Mesenchymal stem cell (in vitro differentiated cells and primary cell): ENCODE results near the gene CHCHD3.

ENCODE experiments used
- DNase-seq: peaks from one replicate; pipeline ENCODE4 v3.0.0-alpha.2; 2013
- H2AFZ ChIP-seq: one replicate; pipeline ENCODE4 v1.6.1; 2013; ENCODE audit warnings: low read depth, mild to moderate bottlenecking, control low read depth, inconsistent platforms, low read length, moderate library complexity
- H2AK5ac ChIP-seq: 2 replicates; pipeline ENCODE4 v1.6.1; 2013; ENCODE audit warnings: low read length, moderate library complexity, mild to moderate bottlenecking, inconsistent platforms; ENCODE audit not compliant: severe bottlenecking
- H2BK120ac ChIP-seq: one replicate; pipeline ENCODE4 v1.6.1; 2013; ENCODE audit warnings: low read depth, mild to moderate bottlenecking, inconsistent platforms, low read length, moderate library complexity
- H2BK12ac ChIP-seq, 2 experiments: one replicate each; pipeline ENCODE4 v1.6.1; 2013; ENCODE audit warnings: inconsistent platforms in 2 of 2, low read length in 2 of 2, mild to moderate bottlenecking in 2 of 2, moderate library complexity in 2 of 2, control low read depth in 1 of 2
- H2BK15ac ChIP-seq: one replicate; pipeline ENCODE4 v1.6.1; 2013; ENCODE audit warnings: mild to moderate bottlenecking, low read depth, inconsistent platforms; ENCODE audit not compliant: poor library complexity, severe bottlenecking
- H2BK5ac ChIP-seq: 2 replicates; pipeline ENCODE4 v1.6.1; 2013; ENCODE audit warnings: low read depth, mild to moderate bottlenecking, low read length, control low read depth, inconsistent platforms; ENCODE audit not compliant: poor library complexity, severe bottlenecking
- H3K14ac ChIP-seq, 2 experiments: one replicate each; pipeline ENCODE4 v1.6.1; 2013; ENCODE audit warnings: inconsistent platforms in 2 of 2, low read length in 2 of 2, control low read depth in 1 of 2, mild to moderate bottlenecking in 1 of 2, moderate library complexity in 1 of 2
- H3K18ac ChIP-seq, 2 experiments: one replicate each; pipeline ENCODE4 v1.6.1; 2013; ENCODE audit warnings: inconsistent platforms in 2 of 2, low read length in 2 of 2, control low read depth in 1 of 2, low read depth in 1 of 2, mild to moderate bottlenecking in 1 of 2
- H3K23ac ChIP-seq, 2 experiments: one replicate each; pipeline ENCODE4 v1.6.1; 2013; ENCODE audit warnings: inconsistent platforms in 2 of 2, low read length in 2 of 2, mild to moderate bottlenecking in 2 of 2, moderate library complexity in 2 of 2, control low read depth in 1 of 2
- H3K27ac ChIP-seq: 2 replicates; pipeline ENCODE4 v1.5.1; 2013; ENCODE audit warnings: mild to moderate bottlenecking, moderate library complexity, low read length, control low read depth, inconsistent platforms; ENCODE audit not compliant: poor library complexity, severe bottlenecking
- H3K27me3 ChIP-seq, 2 experiments: 2 replicates each; pipeline versions ENCODE4 v1.6.1 to v1.7.0; 2013; ENCODE audit warnings: low read length in 2 of 2, mild to moderate bottlenecking in 2 of 2, moderate library complexity in 2 of 2, control low read depth in 1 of 2, inconsistent platforms in 1 of 2; ENCODE audit not compliant: control insufficient read depth in 1 of 2, insufficient read depth in 1 of 2
- H3K36me3 ChIP-seq, 2 experiments: 2 replicates each; pipeline versions ENCODE4 v1.6.1 to v1.7.0; 2013; ENCODE audit warnings: low read length in 2 of 2, control low read depth in 1 of 2, inconsistent platforms in 1 of 2, low read depth in 1 of 2, mild to moderate bottlenecking in 1 of 2; ENCODE audit not compliant: insufficient read depth in 2 of 2, control insufficient read depth in 1 of 2
- H3K4ac ChIP-seq, 2 experiments: one replicate each; pipeline ENCODE4 v1.6.1; 2013; ENCODE audit warnings: inconsistent platforms in 2 of 2, low read length in 2 of 2, mild to moderate bottlenecking in 2 of 2, moderate library complexity in 2 of 2, control low read depth in 1 of 2, low read depth in 1 of 2
- H3K4me1 ChIP-seq: 2 replicates; pipeline ENCODE4 v1.6.1; 2013; ENCODE audit warnings: low read depth, low read length, control low read depth; ENCODE audit not compliant: control insufficient read depth, insufficient read depth
- H3K4me2 ChIP-seq: 2 replicates; pipeline ENCODE4 v1.6.1; 2013; ENCODE audit warnings: low read length, mild to moderate bottlenecking, inconsistent platforms; ENCODE audit not compliant: poor library complexity, severe bottlenecking
- H3K4me3 ChIP-seq, 2 experiments: 2 replicates each; pipeline versions ENCODE4 v1.5.1 to v1.7.0; 2013; ENCODE audit warnings: low read length in 2 of 2, mild to moderate bottlenecking in 2 of 2, control low read depth in 1 of 2, low read depth in 1 of 2; ENCODE audit not compliant: insufficient read depth in 1 of 2
- H3K79me1 ChIP-seq: replicated peaks from 2 replicates; pipeline ENCODE4 v1.6.1; 2013; ENCODE audit warnings: mild to moderate bottlenecking, control low read depth, low read length, inconsistent platforms; ENCODE audit not compliant: poor library complexity, severe bottlenecking
- H3K9ac ChIP-seq: 2 replicates; pipeline ENCODE4 v1.7.0; 2013; ENCODE audit warnings: mild to moderate bottlenecking, low read length, moderate library complexity
- H3K9me3 ChIP-seq: 2 replicates; pipeline ENCODE4 v1.7.0; 2013; ENCODE audit warnings: mild to moderate bottlenecking, low read length; ENCODE audit not compliant: control insufficient read depth
- H4K8ac ChIP-seq: one replicate; pipeline ENCODE4 v1.6.1; 2013; ENCODE audit warnings: inconsistent platforms, mild to moderate bottlenecking, low read length, moderate library complexity
- H4K91ac ChIP-seq: one replicate; pipeline ENCODE4 v1.6.1; 2013; ENCODE audit warnings: mild to moderate bottlenecking, low read length, inconsistent platforms
- WGBS: methylation state at CpG from one replicate; pipeline ENCODE4 v1.1.7; 2013; ENCODE audit warnings: mixed read lengths; 5-methylcytosine and 5-hydroxymethylcytosine counted together

CHCHD3 gene

DNA sequence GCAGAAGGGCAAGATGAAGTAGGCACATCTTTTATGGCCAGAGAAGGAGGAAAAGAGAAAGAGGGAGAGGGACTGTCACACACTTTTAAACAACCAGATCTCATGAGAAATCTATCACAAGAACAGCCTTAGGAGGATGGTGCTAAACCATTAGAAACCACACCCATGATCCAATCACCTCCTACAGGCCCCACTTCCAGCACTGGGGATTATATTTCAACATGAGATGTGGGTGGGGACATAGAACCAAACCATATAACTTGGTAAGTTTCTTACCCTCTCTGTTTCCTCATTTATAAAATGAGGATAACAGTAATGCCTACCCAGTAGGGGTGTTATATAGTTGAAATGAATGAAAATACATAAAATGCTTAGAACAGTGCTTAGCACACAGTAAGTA is 66.0 kb downstream of the CHCHD3 start:
- H3K4me1 ChIP-seq = peaks cover 7% of the 10 kb centered on the region
- no peak overlapping the region for H4K91ac ChIP-seq
- no peaks in the 10 kb centered on the region for H3K27me3 ChIP-seq
- no peak overlapping the region for H3K4me2 ChIP-seq
- no peak overlapping the region for H4K8ac ChIP-seq
- no peak for DNase-seq
- no peak overlapping the region for H3K23ac ChIP-seq
- H2AK5ac ChIP-seq = no peak overlapping the region
- H3K27ac ChIP-seq = no peak overlapping the region
- no peak overlapping the region for H2BK5ac ChIP-seq
- no peaks in the 10 kb centered on the region for H3K9me3 ChIP-seq
- no peak overlapping the region for H3K9ac ChIP-seq
- H3K18ac ChIP-seq = no peak overlapping the region
- peaks cover 31% of the 10 kb centered on the region for H3K79me1 ChIP-seq
- no peak overlapping the region for H2BK12ac ChIP-seq
- H3K4ac ChIP-seq = no peak overlapping the region
- no peak overlapping the region for H3K4me3 ChIP-seq
- no peak overlapping the region for H2BK120ac ChIP-seq
- no peak overlapping the region for H3K14ac ChIP-seq
- H3K36me3 ChIP-seq = peaks cover 0 to 11% of the 10 kb centered on the region in 2 experiments
- no peak overlapping the region for H2BK15ac ChIP-seq
- H2AFZ ChIP-seq = no peak overlapping the region

DNA sequence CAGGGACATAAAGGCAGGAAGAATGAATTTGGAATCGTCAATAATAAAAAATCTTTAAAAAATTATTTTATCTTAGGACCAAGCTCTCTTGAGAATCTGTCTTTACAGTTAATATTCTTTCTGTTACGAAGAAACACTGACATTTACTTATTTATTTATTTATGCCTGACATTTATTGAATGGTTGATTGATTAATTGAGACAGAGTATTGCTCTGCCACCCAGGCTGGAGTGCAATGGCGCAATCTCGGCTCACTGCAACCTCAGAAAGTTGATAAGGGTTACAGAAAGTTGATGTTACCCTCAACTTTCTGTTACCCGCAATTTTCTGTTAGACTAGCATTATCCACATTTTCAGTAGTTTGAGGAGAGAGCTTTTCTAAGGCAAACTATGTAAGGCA is 70.1 kb downstream of the CHCHD3 start:
- H3K79me1 ChIP-seq = peaks cover 34% of the 10 kb centered on the region
- no peak overlapping the region for H3K4me3 ChIP-seq
- H3K18ac ChIP-seq = no peak overlapping the region
- H3K36me3 ChIP-seq = peaks cover 0 to 3% of the 10 kb centered on the region in 2 experiments
- H3K9ac ChIP-seq = no peak overlapping the region
- H3K4me1 ChIP-seq = peaks cover 3% of the 10 kb centered on the region
- no peak overlapping the region for H2BK5ac ChIP-seq
- WGBS = 100% methylated on average over 3 of the region's 5 CpGs
- no peak overlapping the region for H2AFZ ChIP-seq
- no peaks in the 10 kb centered on the region for H3K9me3 ChIP-seq
- no peak overlapping the region for H3K4me2 ChIP-seq
- no peak overlapping the region for H3K4ac ChIP-seq
- H2BK120ac ChIP-seq = no peak overlapping the region
- no peaks in the 10 kb centered on the region for H3K27me3 ChIP-seq
- H3K27ac ChIP-seq = no peak overlapping the region
- no peak overlapping the region for H4K8ac ChIP-seq
- no peak overlapping the region for H3K23ac ChIP-seq
- H2BK12ac ChIP-seq = no peak overlapping the region
- no peak overlapping the region for H4K91ac ChIP-seq
- no peak overlapping the region for H3K14ac ChIP-seq
- no peak for DNase-seq
- no peak overlapping the region for H2BK15ac ChIP-seq
- no peak overlapping the region for H2AK5ac ChIP-seq

DNA sequence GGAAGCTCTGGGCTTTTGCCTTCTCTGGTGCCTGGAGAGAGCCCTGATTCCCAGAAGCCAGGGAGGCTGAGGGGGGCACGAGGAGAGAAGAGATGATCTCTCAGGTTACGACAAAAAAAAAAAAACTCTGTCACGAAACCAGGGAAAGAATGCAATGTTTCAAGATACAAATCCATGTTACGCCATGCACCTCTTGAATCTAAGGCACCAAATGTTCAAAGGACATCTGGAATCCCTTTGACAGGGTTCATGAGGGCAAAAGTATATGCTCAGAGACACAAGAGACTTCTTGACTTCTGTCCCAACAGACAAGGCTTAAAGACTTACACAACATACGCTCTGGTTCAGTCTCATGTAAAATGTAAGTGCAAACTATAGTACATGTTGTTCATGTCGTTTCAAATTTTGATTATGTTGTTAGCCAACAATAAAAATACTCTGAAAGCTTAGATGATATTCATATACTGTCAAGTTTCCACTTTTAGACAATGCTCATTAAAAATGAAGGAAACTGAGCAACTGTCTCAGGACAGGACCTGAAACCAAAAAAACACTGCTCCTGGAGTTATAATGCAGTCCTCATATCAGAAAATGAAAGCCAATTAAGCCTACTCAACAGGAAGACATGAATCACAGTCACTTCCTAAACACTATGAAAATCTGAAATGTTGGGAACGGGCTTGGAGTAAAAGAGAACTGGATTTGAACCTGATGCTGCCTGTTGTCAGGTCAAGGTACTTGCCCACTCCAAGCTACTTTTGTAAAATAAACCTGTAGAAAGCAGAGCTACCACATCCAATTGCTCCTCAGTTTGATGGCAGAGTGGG is 72.3 kb downstream of the CHCHD3 start:
- Histone ChIP-seq H3K4me2 (no peak overlapping the region), H3K18ac (no peak overlapping the region), H3K14ac (no peak overlapping the region), H3K27ac (no peak overlapping the region), H3K23ac (no peak overlapping the region), H3K27me3 (no peaks in the 10 kb centered on the region), H3K36me3 (peaks cover 0 to 3% of the 10 kb centered on the region in 2 experiments), H2BK12ac (no peak overlapping the region), H3K9me3 (no peaks in the 10 kb centered on the region), H3K4me1 (peaks cover 1% of the 10 kb centered on the region), H3K4me3 (no peak overlapping the region), H2BK5ac (no peak overlapping the region), H2AK5ac (no peak overlapping the region), H3K4ac (no peak overlapping the region), H2BK120ac (no peak overlapping the region), H3K9ac (no peak overlapping the region), H2BK15ac (no peak overlapping the region), H4K8ac (no peak overlapping the region), H3K79me1 (peaks cover 29% of the 10 kb centered on the region), H2AFZ (no peak overlapping the region), H4K91ac (no peak overlapping the region)
- 89% methylated on average over 4 of the region's 7 CpGs for WGBS
- peak; percentile 6 for DNase-seq

DNA sequence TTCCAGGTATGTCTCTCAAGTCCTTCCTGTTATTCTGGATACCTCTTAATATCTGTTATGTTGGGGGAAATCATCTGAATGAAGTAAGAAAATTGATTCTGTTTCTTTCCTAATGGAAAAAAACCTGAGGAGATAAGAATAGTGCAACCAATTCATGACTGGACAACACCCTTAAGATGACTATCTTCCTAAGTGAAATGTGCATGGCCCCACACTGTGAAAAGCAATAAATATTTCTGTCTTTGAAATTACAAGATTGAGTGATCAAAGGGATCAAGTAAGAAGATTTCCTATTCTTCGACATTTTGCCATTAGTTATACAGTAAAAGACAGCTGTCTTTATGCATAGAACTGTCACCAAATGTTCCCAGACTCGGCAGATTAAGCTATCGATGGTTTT is 73.9 kb downstream of the CHCHD3 start:
- Histone ChIP-seq H3K23ac (no peak overlapping the region), H3K4me3 (no peak overlapping the region), H3K18ac (no peak overlapping the region), H2BK12ac (no peak overlapping the region), H3K9ac (no peak overlapping the region), H2BK15ac (no peak overlapping the region), H3K4ac (no peak overlapping the region), H2BK5ac (no peak overlapping the region), H4K91ac (no peak overlapping the region), H4K8ac (no peak overlapping the region), H3K27ac (no peak overlapping the region), H2AK5ac (no peak overlapping the region), H3K14ac (no peak overlapping the region), H2AFZ (no peak overlapping the region), H3K36me3 (peaks cover 0 to 3% of the 10 kb centered on the region in 2 experiments), H3K79me1 (peaks cover 28% of the 10 kb centered on the region), H2BK120ac (no peak overlapping the region), H3K4me2 (no peak overlapping the region), H3K9me3 (no peaks in the 10 kb centered on the region), H3K4me1 (no peaks in the 10 kb centered on the region), H3K27me3 (no peaks in the 10 kb centered on the region)
- DNase-seq = no peak
- 100% methylated on average over 1 of the region's 3 CpGs for WGBS
